Body of pancreas (tissue), 4 donors: ENCODE measurements around the gene ZNF37A.

Source experiments
- POLR2A ChIP-seq, 3 donors: fragments of 450-650 bp; IDR thresholded peaks; one replicate each; pipeline ENCODE4 v1.6.1; 2016; ENCODE audit warnings: antibody characterized with exemption in 3 of 3, mild to moderate bottlenecking in 2 of 3
- TF ChIP-seq, protein P1 (sequence below), 7 experiments: fragments of 450-650 bp in 4 of 7; fragments of 200-600 bp in 3 of 7; sonication (generic) in 3 of 7; IDR thresholded peaks; one replicate each; pipeline ENCODE4 v1.5.1; 2016 to 2019; ENCODE audit warnings: antibody characterized with exemption in 7 of 7

DNA sequence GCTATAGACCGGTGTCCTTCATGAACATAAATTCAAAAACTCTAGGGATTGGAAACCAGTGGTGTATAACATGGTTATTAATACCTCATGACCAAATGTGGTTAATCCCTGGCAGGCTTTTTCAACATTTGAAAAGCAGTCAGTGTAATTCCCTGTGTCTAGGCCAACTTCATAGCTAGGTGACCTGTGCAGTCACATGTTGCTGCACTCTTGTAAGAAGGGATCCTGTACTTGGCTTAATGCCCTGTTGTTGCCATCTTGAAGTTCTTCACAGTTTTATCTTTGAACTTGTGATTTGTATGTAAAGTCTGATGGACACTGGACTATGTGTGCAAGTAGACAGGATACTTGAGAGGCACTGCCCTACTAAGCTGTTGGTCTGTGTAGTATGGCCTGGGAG lies 43.9 kb upstream of the ZNF37A start:
- TF ChIP-seq, protein P1, sequence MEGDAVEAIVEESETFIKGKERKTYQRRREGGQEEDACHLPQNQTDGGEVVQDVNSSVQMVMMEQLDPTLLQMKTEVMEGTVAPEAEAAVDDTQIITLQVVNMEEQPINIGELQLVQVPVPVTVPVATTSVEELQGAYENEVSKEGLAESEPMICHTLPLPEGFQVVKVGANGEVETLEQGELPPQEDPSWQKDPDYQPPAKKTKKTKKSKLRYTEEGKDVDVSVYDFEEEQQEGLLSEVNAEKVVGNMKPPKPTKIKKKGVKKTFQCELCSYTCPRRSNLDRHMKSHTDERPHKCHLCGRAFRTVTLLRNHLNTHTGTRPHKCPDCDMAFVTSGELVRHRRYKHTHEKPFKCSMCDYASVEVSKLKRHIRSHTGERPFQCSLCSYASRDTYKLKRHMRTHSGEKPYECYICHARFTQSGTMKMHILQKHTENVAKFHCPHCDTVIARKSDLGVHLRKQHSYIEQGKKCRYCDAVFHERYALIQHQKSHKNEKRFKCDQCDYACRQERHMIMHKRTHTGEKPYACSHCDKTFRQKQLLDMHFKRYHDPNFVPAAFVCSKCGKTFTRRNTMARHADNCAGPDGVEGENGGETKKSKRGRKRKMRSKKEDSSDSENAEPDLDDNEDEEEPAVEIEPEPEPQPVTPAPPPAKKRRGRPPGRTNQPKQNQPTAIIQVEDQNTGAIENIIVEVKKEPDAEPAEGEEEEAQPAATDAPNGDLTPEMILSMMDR (IDR thresholded peaks at IDR 0.05): no peak
- no peak for TF ChIP-seq POLR2A (IDR thresholded peaks at IDR 0.05)
